SK-N-SH (cell line): ENCODE measurements around the gene CFAP57. TPM values are rescaled to one million over a fixed set of nuclear protein-coding genes. Genes with fewer than 3 reads are reported as not detected.
A peak's percentile ranks its signal among the peaks of the same experiment; 100 is the strongest.

Experiments
- CTCF ChIA-PET: fragments of 300-600, 350-600 bp; formaldehyde crosslinking; extraction: SDS; loops from one replicate; lab custom pipeline; 2021; lab: Yijun Ruan, JAX
- POLR2A ChIA-PET: fragments of 350-600 bp; sonication (Branson Sonifier 250); formaldehyde crosslinking; extraction: SDS; loops from one replicate; lab custom pipeline; 2020; ENCODE audit warnings: antibody characterized with exemption, inconsistent platforms; lab: Yijun Ruan, JAX
- DNase-seq: peaks from one replicate; pipeline ENCODE4 v3.0.0; 2012
- H2AFZ ChIP-seq: fragments of 200-600 bp; sonication (generic); 2 replicates; pipeline ENCODE4 v1.8.1; 2016; ENCODE audit warnings: antibody characterized with exemption, mild to moderate bottlenecking, low read depth
- H3F3A ChIP-seq: fragments of 200-600 bp; sonication (generic); replicated peaks from 2 replicates; pipeline ENCODE3; 2016; ENCODE audit warnings: antibody characterized with exemption, mild to moderate bottlenecking; ENCODE audit not compliant: insufficient read depth
- H3K27ac ChIP-seq, 2 experiments: fragments of 200-500 bp in 1 of 2; fragments of 200-600 bp in 1 of 2; sonication (Bioruptor generic) in 1 of 2; sonication (generic), shearing (Covaris generic) in 1 of 2; 2 replicates each; pipeline versions ENCODE4 v1.5.1 to v1.6.1; 2014 to 2016; ENCODE audit warnings: low read depth in 2 of 2, inconsistent platforms in 1 of 2, low read length in 1 of 2, mild to moderate bottlenecking in 1 of 2, mixed read lengths in 1 of 2
- H3K27me3 ChIP-seq: fragments of 200-600 bp; sonication (generic), shearing (Covaris generic); 2 replicates; pipeline ENCODE4 v1.6.1; 2016; ENCODE audit warnings: mixed run types; ENCODE audit not compliant: insufficient read depth
- H3K36me3 ChIP-seq, 2 experiments: fragments of 200-500 bp in 1 of 2; fragments of 200-600 bp in 1 of 2; sonication (Bioruptor generic) in 1 of 2; sonication (generic) in 1 of 2; replicated peaks in 1 of 2; 2 replicates each; pipeline versions ENCODE3 to v1.5.1; 2014 to 2016; ENCODE audit warnings: low read length in 1 of 2, mild to moderate bottlenecking in 1 of 2; ENCODE audit not compliant: insufficient read depth in 2 of 2, control insufficient read depth in 1 of 2
- H3K4me1 ChIP-seq, 2 experiments: fragments of 200-500 bp in 1 of 2; fragments of 200-600 bp in 1 of 2; sonication (Bioruptor generic) in 1 of 2; sonication (generic), shearing (Covaris generic) in 1 of 2; 2 replicates each; pipeline versions ENCODE4 v1.5.1 to v1.6.1; 2014 to 2016; ENCODE audit warnings: low read depth in 1 of 2, low read length in 1 of 2, mixed run types in 1 of 2; ENCODE audit not compliant: insufficient read depth in 2 of 2, control insufficient read depth in 1 of 2
- H3K4me2 ChIP-seq: fragments of 200-600 bp; sonication (generic), shearing (Covaris generic); 2 replicates; pipeline ENCODE4 v1.6.1; 2017; ENCODE audit warnings: mixed run types
- H3K4me3 ChIP-seq, 2 experiments: fragments of 200-500 bp in 1 of 2; fragments of 200-600 bp in 1 of 2; sonication (Bioruptor generic) in 1 of 2; sonication (generic), shearing (Covaris generic) in 1 of 2; 2 replicates each; pipeline versions ENCODE4 v1.5.1 to v1.8.1; 2014 to 2016; ENCODE audit warnings: low read depth in 2 of 2, inconsistent platforms in 1 of 2, low read length in 1 of 2, mild to moderate bottlenecking in 1 of 2, mixed read lengths in 1 of 2, moderate library complexity in 1 of 2
- H3K79me2 ChIP-seq: fragments of 200-600 bp; sonication (generic); 2 replicates; pipeline ENCODE4 v1.8.1; 2017; ENCODE audit warnings: mild to moderate bottlenecking; ENCODE audit not compliant: insufficient read depth
- H3K9ac ChIP-seq: fragments of 200-600 bp; sonication (generic); 2 replicates; pipeline ENCODE4 v1.6.1; 2017; ENCODE audit warnings: mixed run types
- H3K9me2 ChIP-seq: fragments of 200-600 bp; sonication (generic); 2 replicates; pipeline ENCODE4 v1.6.1; 2017; ENCODE audit warnings: mixed run types
- H3K9me3 ChIP-seq: fragments of 200-600 bp; sonication (generic); 2 replicates; pipeline ENCODE4 v1.6.1; 2017; ENCODE audit warnings: mixed run types, mild to moderate bottlenecking, moderate library complexity
- H4K20me1 ChIP-seq: fragments of 200-600 bp; sonication (generic); 2 replicates; pipeline ENCODE4 v1.6.1; 2017; ENCODE audit warnings: mild to moderate bottlenecking, mixed run types; ENCODE audit not compliant: insufficient read depth
- EP300 ChIP-seq, 2 experiments: IDR thresholded peaks; 2 replicates each; pipeline versions ENCODE4 v1.4.0 to v1.6.1; 2012; ENCODE audit warnings: borderline replicate concordance in 1 of 2, low read depth in 1 of 2, low read length in 1 of 2
- FOXJ3 ChIP-seq: sonication (generic); formaldehyde crosslinking; IDR thresholded peaks from 2 replicates; pipeline ENCODE4 v1.5.1; 2020; ENCODE audit warnings: mild to moderate bottlenecking, missing genetic modification reagents
- FOXM1 ChIP-seq: IDR thresholded peaks from 2 replicates; pipeline ENCODE4 v1.4.0; 2012; ENCODE audit warnings: low read depth, mild to moderate bottlenecking
- GABPA ChIP-seq: IDR thresholded peaks from 2 replicates; pipeline ENCODE4 v1.4.0; 2012; ENCODE audit warnings: low read depth, mild to moderate bottlenecking
- IRF3 ChIP-seq: fragments of 150-350 bp; IDR thresholded peaks from 2 replicates; pipeline ENCODE4 v1.6.1; 2016; ENCODE audit warnings: mild to moderate bottlenecking, low read depth, low read length
- JUND ChIP-seq: IDR thresholded peaks from 2 replicates; pipeline ENCODE4 v1.4.0; 2012
- MXI1 ChIP-seq: IDR thresholded peaks from 2 replicates; pipeline ENCODE4 v1.6.1; 2012; ENCODE audit warnings: mild to moderate bottlenecking, low read depth, low read length, improper control_type of control experiment
- RAD21 ChIP-seq: IDR thresholded peaks from 2 replicates; pipeline ENCODE4 v1.6.1; 2012; ENCODE audit warnings: mild to moderate bottlenecking, low read length
- RFX5 ChIP-seq: IDR thresholded peaks from 2 replicates; pipeline ENCODE4 v1.6.1; 2012; ENCODE audit warnings: mild to moderate bottlenecking, improper control_type of control experiment, low read length
- SIN3A ChIP-seq: IDR thresholded peaks from 2 replicates; pipeline ENCODE4 v1.6.1; 2012; ENCODE audit warnings: low read depth, mild to moderate bottlenecking, low read length, moderate library complexity, borderline replicate concordance
- TAF1 ChIP-seq: IDR thresholded peaks from 2 replicates; pipeline ENCODE4 v1.6.1; 2012; ENCODE audit warnings: low read depth, mild to moderate bottlenecking, low read length, moderate library complexity, borderline replicate concordance
- TCF12 ChIP-seq: IDR thresholded peaks from 2 replicates; pipeline ENCODE4 v1.4.0; 2012
- TEAD4 ChIP-seq: IDR thresholded peaks from 2 replicates; pipeline ENCODE4 v1.4.0; 2012; ENCODE audit warnings: mild to moderate bottlenecking, borderline replicate concordance; ENCODE audit not compliant: insufficient read depth
- USF1 ChIP-seq: IDR thresholded peaks from 2 replicates; pipeline ENCODE4 v1.4.0; 2012; ENCODE audit warnings: low read depth, borderline replicate concordance
- USF2 ChIP-seq: fragments of 150-350 bp; IDR thresholded peaks from 2 replicates; pipeline ENCODE4 v1.6.1; 2017; ENCODE audit warnings: antibody characterized with exemption, low read length, low read depth, borderline replicate concordance
- YY1 ChIP-seq: IDR thresholded peaks from 2 replicates; pipeline ENCODE4 v1.4.0; 2012; ENCODE audit warnings: low read depth, mild to moderate bottlenecking
- WGBS: methylation state at CpG from one replicate; pipeline ENCODE4 v1.1.6; 2017; ENCODE audit warnings: low lambda C conversion rate; 5-methylcytosine and 5-hydroxymethylcytosine counted together
- polyA plus RNA-seq, 3 experiments: library from polyadenylated mRNA; depleted of rRNA; stranded (reverse); fragments of >200 nt; gene quantifications; 2 replicates each; pipeline ENCODE4 v1.2.3, GENCODE V29; 2012
- TF ChIP-seq, protein P1 (sequence below): fragments of 200-600 bp; sonication (generic); IDR thresholded peaks from 2 replicates; pipeline ENCODE4 v1.6.1; 2017; ENCODE audit warnings: antibody characterized with exemption, mild to moderate bottlenecking, moderate library complexity

The CFAP57 gene
- polyA plus RNA-seq, 1 of the 3 experiments (the other 2 are of a cell fraction): 0.36 TPM

DNA sequence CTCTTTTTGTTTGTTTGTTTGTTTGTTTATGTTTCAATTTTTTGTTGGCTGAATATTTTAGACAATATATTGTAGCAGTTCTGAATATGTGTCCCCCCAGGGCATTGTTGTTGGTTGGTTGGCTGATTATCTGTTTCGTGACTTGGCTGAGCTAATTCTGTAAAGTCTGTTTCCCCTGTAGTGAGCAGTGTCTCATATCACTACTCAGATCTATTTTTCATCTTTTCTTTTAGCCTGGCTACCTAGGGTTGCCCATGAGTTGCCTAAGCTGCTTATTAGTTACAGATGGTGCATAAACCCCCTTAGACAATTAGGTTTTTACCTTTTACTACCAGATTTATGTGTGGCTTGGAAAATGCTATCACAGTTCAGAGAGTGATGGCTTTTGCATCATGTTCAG is 32.3 kb downstream of the CFAP57 start:
- Histone ChIP-seq H3F3A (peaks cover 25% of the 10 kb centered on the region), H3K27me3 (no peaks in the 10 kb centered on the region), H3K9me3 (no peaks in the 10 kb centered on the region), H2AFZ (peak overlapping the region; percentile 38; the same call in 1 of the 2 replicates), H3K79me2 (no peaks in the 10 kb centered on the region), H3K9me2 (no peaks in the 10 kb centered on the region), H4K20me1 (no peaks in the 10 kb centered on the region), H3K27ac (no peak overlapping the region), H3K4me2 (no peak overlapping the region), H3K36me3 (no peaks in the 10 kb centered on the region), H3K4me1 (peaks cover 0 to 23% of the 10 kb centered on the region in 2 experiments; a peak in 2 of 4 replicates), H3K4me3 (no peak overlapping the region), H3K9ac (no peak overlapping the region)
- TF ChIP-seq EP300 (IDR thresholded peaks at IDR 0.05; ENCODE audit: borderline replicate concordance in 1 of 2, low read depth in 1 of 2, low read length in 1 of 2): no peak
- TF ChIP-seq YY1: no peak
- TF ChIP-seq, protein P1, sequence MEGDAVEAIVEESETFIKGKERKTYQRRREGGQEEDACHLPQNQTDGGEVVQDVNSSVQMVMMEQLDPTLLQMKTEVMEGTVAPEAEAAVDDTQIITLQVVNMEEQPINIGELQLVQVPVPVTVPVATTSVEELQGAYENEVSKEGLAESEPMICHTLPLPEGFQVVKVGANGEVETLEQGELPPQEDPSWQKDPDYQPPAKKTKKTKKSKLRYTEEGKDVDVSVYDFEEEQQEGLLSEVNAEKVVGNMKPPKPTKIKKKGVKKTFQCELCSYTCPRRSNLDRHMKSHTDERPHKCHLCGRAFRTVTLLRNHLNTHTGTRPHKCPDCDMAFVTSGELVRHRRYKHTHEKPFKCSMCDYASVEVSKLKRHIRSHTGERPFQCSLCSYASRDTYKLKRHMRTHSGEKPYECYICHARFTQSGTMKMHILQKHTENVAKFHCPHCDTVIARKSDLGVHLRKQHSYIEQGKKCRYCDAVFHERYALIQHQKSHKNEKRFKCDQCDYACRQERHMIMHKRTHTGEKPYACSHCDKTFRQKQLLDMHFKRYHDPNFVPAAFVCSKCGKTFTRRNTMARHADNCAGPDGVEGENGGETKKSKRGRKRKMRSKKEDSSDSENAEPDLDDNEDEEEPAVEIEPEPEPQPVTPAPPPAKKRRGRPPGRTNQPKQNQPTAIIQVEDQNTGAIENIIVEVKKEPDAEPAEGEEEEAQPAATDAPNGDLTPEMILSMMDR: no peak
- no peak for TF ChIP-seq TAF1
- TF ChIP-seq TEAD4: no peak
- no peak for TF ChIP-seq RFX5
- TF ChIP-seq SIN3A: no peak
- TF ChIP-seq FOXM1: no peak
- no peak for TF ChIP-seq TCF12
- no peak for TF ChIP-seq RAD21
- no peak for TF ChIP-seq GABPA
- no peak for TF ChIP-seq USF2
- TF ChIP-seq USF1: no peak
- TF ChIP-seq MXI1: no peak
- TF ChIP-seq FOXJ3 (CRISPR knock-in tag): no peak
- no peak for TF ChIP-seq JUND
- no peak for TF ChIP-seq IRF3
- no peak for DNase-seq
- ChIA-PET POLR2A (no interaction called here), CTCF (interaction anchor here (0.8 to 0.9 kb wide), 2 partner anchors 10 to 23 kb away, joined by 3 read pairs; no protein-coding TSS in a partner anchor)
- WGBS: 93% methylated on average over 1 of the region's 1 CpG
